ENCODE data around the gene TSR1.

- no peak for TF ChIP-seq SUZ12 (IDR thresholded peaks at IDR 0.05)
- TF ChIP-seq TARDBP (IDR thresholded peaks at IDR 0.05), result no peak
- TF ChIP-seq ZNF384 (IDR thresholded peaks at IDR 0.05), result no peak
- TF ChIP-seq FOXA1 (IDR thresholded peaks at IDR 0.05), result no peak
These were observed 30.7 kb upstream of the TSR1 start for GRCh38 chr17:2366747-2367494.

All from HEK293T (cell line).